ENCODE results near the gene OSBPL1A. TPM values are rescaled to one million over a fixed set of nuclear protein-coding genes. Genes with fewer than 3 reads are reported as not detected.

Gene OSBPL1A
- total RNA-seq, 4 donors from 2014 or later, result 16.1 to 80.0 (median 61.4) TPM

- Histone ChIP-seq H3K4me1 (peaks cover 21 to 50% (median 34%) of the 10 kb centered on the region in 4 donors), H3K36me3 (no peaks in the 10 kb centered on the region), H3K27me3 (no peaks in the 10 kb centered on the region), H3K27ac (peak overlapping the region; percentile 45 to 92 (median 85)), H3K4me3 (no peak overlapping the region), H3K9me3 (no peaks in the 10 kb centered on the region)
- WGBS, 2 donors (ENCODE audit: low coverage in 1 of 2), result 33 to 69% methylated on average over 2 of the region's 2 CpGs
- intact Hi-C loops (cut with DNase I; ENCODE audit: low total_unique reads) (loop anchor here (5.0 to 10.0 kb wide), 2 partner anchors 99 to 124 kb away; partner anchors contain the start of gene OSBPL1A), in situ Hi-C loops (cut with MboI; ENCODE audit: low pct_ligation_motif_present in 1 of 4, low pct_unique_long_range_greater_than_20kb in 1 of 4, low sequenced_read_pairs in 3 of 4) (no loop called here)
- peak; percentile 19 for DNase-seq
- TF ChIP-seq CTCF (IDR thresholded peaks at IDR 0.05) (no peak), EP300 (IDR thresholded peaks at IDR 0.05; ENCODE audit: low read depth) (no peak), POLR2A (IDR thresholded peaks at IDR 0.05) (no peak), POLR2AphosphoS5 (IDR thresholded peaks at IDR 0.05) (peak in 1 of 3 donors; percentile 10)
These were observed 124.0 kb downstream of the OSBPL1A start for GRCh38 chr18:24273596-24273995.

- WGBS, 2 donors (ENCODE audit: low coverage in 1 of 2), result 5 to 9% methylated on average over 9 of the region's 9 CpGs
- TF ChIP-seq CTCF (IDR thresholded peaks at IDR 0.05) (peak in 1 of 5 experiments; percentile 40), POLR2A (IDR thresholded peaks at IDR 0.05) (no peak)
- no peak for DNase-seq
- Histone ChIP-seq H3K9me3 (no peaks in the 10 kb centered on the region), H3K4me3 (peak overlapping the region; percentile 50 to 64 (median 58)), H3K36me3 (no peaks in the 10 kb centered on the region), H3K27ac (peak overlapping the region; percentile 82 to 92 (median 90)), H3K27me3 (no peaks in the 10 kb centered on the region), H3K4me1 (peaks cover 21 to 52% (median 37%) of the 10 kb centered on the region in 4 donors)
- in situ Hi-C loops (cut with MboI; ENCODE audit: low pct_ligation_motif_present in 1 of 4, low pct_unique_long_range_greater_than_20kb in 1 of 4, low sequenced_read_pairs in 3 of 4), result no loop called here
- intact Hi-C loops (cut with DNase I; ENCODE audit: low total_unique reads), result loop anchor here (5.0 to 10.0 kb wide), 2 partner anchors 97 to 125 kb away; partner anchors contain the start of gene OSBPL1A
These were observed 125.4 kb downstream of the OSBPL1A start for GRCh38 chr18:24272229-24272525.

GRCh38 chr18:24271381-24272228 lies 126.0 kb downstream of the OSBPL1A start:
- DNase-seq, result peak; percentile 73
- Histone ChIP-seq H3K36me3 (no peaks in the 10 kb centered on the region), H3K27me3 (no peaks in the 10 kb centered on the region), H3K4me3 (peak overlapping the region; percentile 50 to 64 (median 58)), H3K9me3 (no peaks in the 10 kb centered on the region), H3K27ac (peak overlapping the region; percentile 82 to 92 (median 90)), H3K4me1 (peaks cover 21 to 52% (median 37%) of the 10 kb centered on the region in 4 donors)
- intact Hi-C loops (cut with DNase I; ENCODE audit: low total_unique reads), result loop anchor here (5.0 to 10.0 kb wide), 2 partner anchors 97 to 126 kb away; partner anchors contain the start of gene OSBPL1A
- TF ChIP-seq CTCF (IDR thresholded peaks at IDR 0.05) (peak in 4 of 5 experiments; percentile 15 to 40 (median 27)), POLR2A (IDR thresholded peaks at IDR 0.05) (peak; percentile 53), POLR2AphosphoS5 (IDR thresholded peaks at IDR 0.05) (peak; percentile 27 to 49 (median 43)), EP300 (IDR thresholded peaks at IDR 0.05; ENCODE audit: low read depth) (no peak)
- in situ Hi-C loops (cut with MboI; ENCODE audit: low pct_ligation_motif_present in 1 of 4, low pct_unique_long_range_greater_than_20kb in 1 of 4, low sequenced_read_pairs in 3 of 4), result no loop called here
- 3% methylated on average over 59 of the region's 96 CpGs; no CpG with 5 or more reads in 1 of the 2 donors for WGBS, 2 donors (ENCODE audit: low coverage in 1 of 2)

- H3K4me3 ChIP-seq, result peak overlapping the region; percentile 46 to 64 (median 56)
- no peaks in the 10 kb centered on the region for H3K9me3 ChIP-seq
- H3K36me3 ChIP-seq, result no peaks in the 10 kb centered on the region
- intact Hi-C loops (cut with DNase I; ENCODE audit: low total_unique reads) (loop anchor here (5.0 to 10.0 kb wide), 2 partner anchors 96 to 126 kb away; partner anchors contain the start of gene OSBPL1A), in situ Hi-C loops (cut with MboI; ENCODE audit: low pct_ligation_motif_present in 1 of 4, low pct_unique_long_range_greater_than_20kb in 1 of 4, low sequenced_read_pairs in 3 of 4) (no loop called here)
- TF ChIP-seq POLR2A (IDR thresholded peaks at IDR 0.05) (no peak), POLR2AphosphoS5 (IDR thresholded peaks at IDR 0.05) (no peak), CTCF (IDR thresholded peaks at IDR 0.05) (no peak), EP300 (IDR thresholded peaks at IDR 0.05; ENCODE audit: low read depth) (no peak)
- peaks cover 21 to 52% (median 37%) of the 10 kb centered on the region in 4 donors for H3K4me1 ChIP-seq
- H3K27me3 ChIP-seq, result no peaks in the 10 kb centered on the region
- H3K27ac ChIP-seq, result peak overlapping the region; percentile 82 to 92 (median 90)
- no peak for DNase-seq
- 22 to 34% methylated on average over 8 to 9 of the region's 9 CpGs for WGBS, 2 donors (ENCODE audit: low coverage in 1 of 2)
These were observed 126.7 kb downstream of the OSBPL1A start for GRCh38 chr18:24270937-24271380.

Measured in transverse colon (tissue), 4 donors.